Retina (tissue), 1 donor: ENCODE data around the gene AP3B1.

ENCODE experiments used
- DNase-seq: peaks from one replicate; pipeline ENCODE4 v3.0.0-alpha.2; 2016

AP3B1 gene

DNA sequence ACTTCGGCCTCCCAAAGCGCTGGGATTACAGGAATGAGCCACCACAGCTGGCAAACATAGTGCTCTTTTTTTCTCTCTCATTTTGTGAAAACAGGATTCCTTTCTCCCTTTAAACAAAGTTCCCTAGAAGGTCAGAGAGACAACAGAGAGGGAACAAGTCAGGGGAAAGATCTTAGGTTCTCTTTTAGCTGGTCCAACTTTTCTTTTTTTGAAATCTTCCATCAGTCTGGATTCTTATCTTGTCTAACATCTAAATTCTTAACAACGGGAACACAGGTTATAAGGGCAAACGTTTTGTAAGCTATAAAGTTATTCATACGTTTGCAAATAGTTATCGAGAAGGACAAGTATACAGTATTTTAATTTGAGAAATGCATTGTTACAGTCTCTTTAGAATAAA, 294.3 kb downstream of the AP3B1 start:
- DNase-seq = no peak

DNA sequence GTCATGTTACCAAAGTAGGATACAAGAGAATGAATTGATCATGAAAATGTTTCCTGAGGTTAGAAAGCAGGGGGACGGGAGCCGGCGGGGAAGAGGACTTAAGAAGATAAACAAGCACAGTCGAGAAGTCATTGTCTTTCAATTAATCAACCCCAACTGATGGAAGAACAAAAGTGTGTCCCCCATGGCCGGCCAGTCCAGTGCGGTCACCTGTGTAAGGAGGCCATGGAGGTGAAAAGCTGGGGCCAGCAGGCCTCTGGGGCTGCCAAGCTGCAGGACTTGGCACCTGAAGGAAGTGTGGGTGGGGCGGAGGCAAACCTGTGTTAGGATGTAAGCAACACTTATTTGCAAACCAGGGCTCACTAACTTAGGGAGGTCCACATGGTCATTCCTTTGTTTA, 295.1 kb downstream of the AP3B1 start:
- DNase-seq = no peak

DNA sequence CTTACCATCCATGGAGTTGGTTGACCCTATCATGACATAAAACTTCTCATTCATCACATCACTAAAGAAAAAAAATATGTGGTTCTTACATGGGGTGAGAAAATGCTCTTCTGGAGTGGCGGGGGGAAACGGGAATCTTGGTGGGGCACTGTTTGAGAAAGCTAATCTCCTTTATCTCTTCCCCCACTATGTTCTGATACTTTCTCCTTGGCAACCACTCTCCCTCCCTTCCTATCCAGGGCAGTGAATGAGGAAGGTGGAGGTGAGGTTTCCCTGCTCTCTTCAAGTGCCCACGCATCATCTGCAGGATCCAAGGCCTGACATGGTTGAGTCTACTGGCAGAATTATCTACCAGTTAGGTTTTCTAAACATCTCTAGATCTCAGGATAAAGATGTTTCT, 297.6 kb downstream of the AP3B1 start:
- DNase-seq = no peak

DNA sequence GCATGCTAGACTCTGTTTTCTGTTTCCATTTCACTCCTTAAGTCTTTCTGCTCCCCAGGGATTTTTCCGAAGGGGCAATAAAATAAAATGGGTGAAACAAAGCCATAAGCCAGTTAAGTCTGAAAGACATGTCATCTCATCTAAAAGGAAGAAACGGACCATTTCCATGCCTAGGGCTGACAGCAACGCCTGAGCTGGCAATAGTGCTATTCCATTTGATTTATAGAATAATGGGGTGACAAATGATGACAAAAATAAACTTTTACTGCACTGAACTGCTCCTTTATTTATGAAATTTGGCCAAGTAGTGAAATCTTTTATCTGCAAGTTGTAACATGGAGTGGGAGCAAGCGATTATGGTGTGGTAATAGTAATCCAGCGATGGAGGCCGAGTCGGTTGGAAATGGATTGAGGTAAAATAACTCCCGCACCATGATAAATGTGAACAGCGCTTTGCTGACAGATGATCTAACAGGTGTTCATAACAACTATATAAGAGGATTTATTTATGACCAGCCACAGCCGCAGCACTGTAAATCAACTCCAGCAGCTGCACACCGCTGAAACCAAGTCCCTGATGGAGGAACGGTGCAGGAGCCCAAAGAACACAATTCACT, 298.6 kb downstream of the AP3B1 start:
- DNase-seq = no peak

DNA sequence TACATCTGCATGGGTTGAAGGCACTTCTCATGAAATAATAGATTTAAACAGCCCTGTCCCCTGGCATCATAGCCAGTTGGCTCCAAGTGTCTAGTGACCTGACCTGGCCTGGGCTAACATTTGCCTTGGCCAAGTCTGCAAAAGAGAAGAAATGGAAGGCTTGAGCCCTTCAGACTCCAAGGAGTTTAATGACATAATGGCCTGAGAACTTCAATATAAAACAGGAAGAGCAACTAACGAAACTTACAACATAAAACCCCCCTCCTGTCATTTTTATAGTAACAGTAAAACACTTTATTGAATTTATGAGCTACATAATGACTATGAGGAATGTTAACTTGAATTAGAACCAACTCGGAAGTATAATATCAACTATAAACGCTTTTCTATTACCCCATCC, 299.6 kb downstream of the AP3B1 start:
- DNase-seq = no peak

DNA sequence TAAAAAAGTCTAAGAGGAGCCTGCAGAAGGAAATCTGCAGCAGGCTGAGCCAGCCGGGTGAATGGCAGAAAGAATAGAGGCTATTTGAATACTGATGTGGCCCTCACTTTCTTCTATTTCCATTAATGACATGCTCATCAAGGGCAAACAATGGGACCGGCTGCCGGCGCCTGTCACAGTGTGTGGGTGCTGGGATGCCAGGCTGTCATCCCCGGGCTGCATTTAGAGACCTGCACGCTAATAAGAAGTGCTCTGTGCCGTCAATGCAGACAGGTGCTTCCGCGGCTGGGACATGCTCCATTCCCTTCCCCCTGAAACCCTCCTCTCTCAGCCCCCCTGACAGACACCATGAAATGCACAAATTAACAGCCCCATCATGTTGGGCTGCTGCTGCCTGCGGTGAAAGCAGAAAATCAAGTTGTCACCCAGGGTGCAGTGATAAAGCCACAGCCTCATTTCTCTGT, 300.6 kb downstream of the AP3B1 start:
- peak; percentile 59 for DNase-seq

DNA sequence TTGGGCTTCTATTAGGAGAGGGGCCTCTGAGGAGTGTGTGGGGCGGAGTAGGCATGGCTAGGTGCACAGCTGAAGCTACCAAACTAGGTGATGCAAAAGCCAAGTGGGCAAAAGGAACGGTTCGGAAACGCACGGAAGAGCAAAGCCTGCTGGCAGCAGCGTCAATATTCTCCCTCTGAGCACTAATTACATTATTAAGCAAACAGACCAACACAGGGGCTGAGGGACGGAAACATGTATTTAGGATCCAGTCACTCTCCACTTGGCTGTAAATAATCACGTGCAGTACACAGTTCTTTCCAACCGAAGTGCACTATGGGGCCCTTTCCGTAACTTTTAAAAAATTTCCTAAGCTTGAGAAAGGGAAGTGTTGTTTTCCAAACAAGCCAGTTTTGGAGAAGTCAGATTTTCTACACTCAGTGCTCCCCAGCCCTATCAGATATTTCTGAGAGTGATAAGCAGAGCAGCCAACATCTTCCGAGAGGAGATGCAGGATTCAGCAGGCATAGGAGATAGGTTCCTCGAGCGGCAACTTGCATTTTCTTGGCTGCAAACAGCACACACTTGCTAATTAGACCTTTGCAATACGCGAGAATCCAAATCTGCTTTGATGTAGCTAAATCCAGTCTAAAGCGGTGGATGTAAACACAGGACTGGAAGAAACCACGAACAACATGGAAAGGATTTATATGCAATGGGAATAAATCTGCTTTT, 301.2 kb downstream of the AP3B1 start:
- DNase-seq = no peak

DNA sequence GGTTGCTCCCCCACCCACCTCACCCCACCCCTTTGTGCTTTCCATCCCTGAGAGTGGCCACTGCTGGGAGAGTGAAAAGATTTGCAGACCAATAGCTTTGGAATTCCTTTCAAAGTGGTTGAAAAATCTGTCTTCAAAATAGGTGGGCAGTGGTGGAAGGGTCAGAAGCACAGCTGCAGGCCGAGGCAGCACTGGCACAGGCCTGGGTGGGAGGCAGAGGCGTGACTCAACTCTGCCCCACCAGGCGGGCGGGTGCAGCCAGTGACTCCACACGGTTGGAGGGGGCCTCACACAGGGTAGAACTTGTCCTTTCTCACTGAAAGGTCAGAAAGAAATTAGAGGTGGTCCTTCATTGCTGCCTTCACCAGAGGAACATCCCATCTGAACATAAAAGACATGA, 303.4 kb downstream of the AP3B1 start:
- no peak for DNase-seq

DNA sequence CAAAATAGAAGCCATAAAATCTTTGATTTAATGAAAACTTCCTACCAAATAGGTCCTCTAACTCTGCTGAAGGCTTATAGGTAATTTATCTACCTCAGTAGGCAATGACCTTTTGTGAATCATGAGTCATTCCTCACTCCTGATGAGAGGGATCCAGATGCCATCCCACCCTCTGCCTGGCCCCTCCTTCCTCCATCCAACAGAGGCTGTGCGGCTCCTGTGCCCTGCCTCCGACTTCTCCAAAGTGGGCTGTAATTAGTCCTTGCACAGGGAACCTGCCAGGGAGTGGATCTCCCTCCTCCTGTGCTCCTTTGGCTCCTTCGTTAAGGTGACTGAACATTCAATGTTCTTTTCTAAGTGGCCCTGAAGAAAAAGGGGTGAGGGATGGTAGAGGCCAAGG, 304.5 kb downstream of the AP3B1 start:
- no peak for DNase-seq

DNA sequence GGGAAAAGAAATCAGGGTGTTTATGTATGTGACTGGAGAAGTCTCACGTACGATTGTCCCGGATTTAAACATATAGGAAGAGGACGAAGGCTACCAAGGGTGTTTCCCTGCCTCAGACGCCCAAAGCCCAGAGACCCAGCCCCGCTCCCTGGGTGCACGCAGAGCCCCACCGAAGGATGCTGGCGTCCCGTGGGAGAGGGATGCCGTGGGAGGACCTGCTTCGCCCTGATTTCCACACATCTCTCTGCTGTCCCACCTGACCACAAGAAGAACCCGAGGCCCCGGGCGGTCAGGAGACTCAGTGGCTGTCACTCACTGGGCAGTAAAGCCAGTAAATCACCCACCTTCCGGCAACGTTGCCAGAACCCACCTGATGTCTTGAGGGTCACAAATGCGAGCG, 306.5 kb downstream of the AP3B1 start:
- DNase-seq = no peak

DNA sequence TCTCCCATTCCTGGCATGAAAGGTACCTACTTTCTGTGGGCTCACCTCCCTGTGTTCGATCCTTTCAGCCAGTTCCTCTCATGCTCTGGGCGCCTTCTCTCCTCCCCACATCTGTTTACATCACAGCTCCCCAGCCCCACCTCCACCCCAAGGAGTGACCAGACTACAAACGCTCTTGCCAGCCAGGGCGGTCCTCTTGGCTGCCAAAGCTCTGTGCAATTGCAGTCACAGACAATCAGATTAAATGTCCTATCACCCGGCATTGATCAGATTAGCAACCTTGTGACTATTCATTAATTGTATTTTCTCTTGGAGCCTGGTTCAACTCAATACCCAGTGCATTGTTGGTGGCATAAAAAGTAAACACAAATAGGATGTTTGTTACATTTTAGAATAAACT, 307.2 kb downstream of the AP3B1 start:
- no peak for DNase-seq

DNA sequence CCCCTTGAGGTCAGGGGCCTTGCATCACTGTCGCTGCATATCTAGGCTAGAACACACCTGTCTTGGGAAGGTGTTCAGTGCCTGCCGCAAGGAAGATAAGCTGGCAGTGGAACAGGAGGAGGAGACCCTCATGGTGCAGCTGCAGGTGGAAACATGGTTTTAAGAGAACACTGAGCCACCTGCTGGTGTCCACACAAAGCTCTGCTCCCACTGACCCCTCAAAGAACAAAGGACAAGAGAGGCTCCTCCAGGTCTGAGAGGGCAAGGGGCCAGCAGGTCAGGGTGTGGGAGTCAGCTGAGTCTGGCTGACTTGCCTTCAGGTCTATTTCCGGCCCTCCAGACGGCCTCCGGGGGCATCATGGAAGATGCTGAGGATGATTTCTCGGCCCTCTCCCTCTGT, 308.2 kb downstream of the AP3B1 start:
- no peak for DNase-seq

DNA sequence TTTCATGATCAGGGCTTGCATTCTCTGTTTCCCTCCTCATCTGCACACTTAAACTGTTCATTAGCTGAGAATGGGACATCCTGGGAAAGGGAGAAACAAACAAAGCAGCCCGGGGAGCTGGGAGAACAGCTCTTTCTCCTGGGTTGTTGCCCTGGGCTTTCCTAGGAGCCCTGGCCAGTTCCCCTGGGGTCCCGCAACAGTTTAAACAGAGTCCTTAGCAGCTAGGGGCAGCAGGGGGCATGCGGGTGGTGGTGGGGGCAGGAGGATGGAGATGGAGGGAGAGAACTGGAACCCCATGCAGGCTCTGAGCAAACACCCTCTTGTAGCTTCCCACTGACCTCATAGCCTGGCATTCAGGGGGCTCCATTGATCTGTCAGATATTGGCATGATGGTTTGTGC, 309.3 kb downstream of the AP3B1 start:
- no peak for DNase-seq

DNA sequence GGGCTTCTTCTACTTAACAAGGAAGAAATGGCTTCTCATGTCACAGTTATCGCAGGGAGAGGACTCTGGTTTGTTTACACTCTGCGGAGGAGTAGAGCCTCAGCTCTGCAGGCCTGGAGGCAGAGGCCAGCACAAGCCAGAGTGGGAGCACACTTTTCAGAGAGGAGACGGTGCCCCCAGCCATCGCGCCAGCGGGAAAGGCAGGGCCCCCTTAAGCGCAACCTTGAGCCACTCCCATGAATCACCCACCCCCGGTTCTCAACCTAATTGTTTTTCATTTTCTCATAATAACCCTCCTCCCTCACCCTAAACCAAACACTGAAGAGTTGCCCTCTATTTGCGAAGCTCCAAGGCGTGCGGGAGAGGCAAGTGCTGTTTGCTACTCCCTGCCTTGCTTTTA, 309.9 kb downstream of the AP3B1 start:
- DNase-seq = no peak

DNA sequence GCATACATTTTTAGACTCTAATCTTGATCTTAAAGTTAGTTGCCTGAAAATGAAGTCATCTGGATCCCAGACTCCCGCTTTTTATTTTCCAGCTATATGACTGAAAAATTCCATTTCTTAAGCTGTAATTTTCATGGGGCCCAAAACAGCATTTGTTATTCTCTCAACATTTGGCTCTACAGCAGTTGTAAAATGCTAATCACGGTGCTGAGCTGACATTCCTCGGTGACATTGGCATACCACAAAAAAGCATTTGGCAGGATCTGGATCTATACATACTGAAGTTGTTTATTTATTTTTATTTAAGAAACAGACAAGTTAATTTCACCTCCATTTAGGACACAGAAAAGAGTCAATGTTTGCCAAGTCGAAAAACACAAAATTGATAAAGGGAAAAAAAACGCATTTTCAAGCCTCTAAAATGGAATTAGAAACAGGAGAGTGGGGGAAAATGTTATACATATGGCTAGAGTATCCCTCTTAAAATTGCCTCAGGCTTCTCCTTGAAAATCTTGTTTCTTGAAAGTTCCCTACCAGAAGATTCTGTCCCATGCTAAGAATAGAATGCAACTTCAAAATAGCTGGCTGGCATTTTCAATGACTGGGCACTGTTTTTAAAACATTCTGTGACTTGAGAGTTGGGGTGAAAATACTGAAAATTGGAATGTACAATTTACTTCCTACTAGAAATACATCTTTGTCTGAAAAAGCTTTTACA, 310.9 kb downstream of the AP3B1 start:
- no peak for DNase-seq

DNA sequence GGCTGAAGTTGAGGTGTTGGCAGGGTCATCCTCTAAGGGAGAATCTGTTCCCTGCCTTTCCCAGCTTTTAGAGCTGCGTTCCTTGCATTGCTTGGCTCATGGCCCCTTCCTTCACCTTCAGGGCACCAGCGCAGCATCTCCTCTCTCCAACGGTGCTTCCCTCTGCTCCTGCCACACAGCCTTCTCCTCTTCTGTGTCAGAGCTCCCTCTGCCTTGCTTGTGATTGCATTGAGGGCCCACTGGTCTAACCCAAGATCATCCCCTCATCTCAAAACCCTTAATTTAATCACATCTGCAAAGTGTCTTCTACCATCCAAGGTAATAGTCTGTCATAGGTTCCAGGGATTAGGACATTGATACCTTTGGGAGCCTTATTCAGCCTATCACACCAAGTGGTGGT, 312.7 kb downstream of the AP3B1 start:
- DNase-seq = no peak

DNA sequence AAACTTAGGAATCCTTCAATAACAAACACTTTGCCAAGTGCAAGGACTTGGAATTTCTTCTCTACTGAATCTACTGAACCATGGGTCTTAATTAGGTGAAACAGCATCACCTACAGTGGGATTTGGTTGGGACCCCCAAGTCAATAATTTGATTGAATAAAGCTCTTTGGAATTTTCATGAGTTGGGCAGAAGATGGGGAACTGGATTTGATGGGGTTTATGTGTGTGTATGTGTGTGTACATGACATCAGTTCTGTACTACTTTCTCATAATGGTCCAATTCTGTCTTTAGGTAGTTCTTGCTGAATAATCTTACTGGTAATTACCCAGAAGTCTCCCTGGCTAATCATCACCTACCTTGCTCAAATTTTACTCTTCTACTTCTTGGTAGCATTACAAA, 319.9 kb downstream of the AP3B1 start:
- DNase-seq = no peak

DNA sequence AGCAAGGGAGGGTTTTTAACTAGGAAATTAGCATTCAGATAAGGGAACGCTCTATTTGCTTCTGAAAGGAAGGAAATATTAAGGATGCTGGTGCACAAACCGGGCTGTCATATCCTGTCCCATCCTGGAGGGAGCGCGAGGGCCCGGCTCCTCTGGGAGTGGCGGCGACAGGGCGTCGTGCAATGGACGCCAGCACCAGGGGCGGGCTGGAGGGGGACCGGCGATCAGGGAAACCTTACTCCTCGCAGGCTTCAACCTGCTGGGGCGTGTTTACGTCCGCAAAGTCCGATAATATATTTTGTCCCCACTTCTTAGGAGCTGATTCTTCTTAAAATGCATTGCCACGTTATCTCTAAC, 321.3 kb downstream of the AP3B1 start:
- peak; percentile 66 for DNase-seq

DNA sequence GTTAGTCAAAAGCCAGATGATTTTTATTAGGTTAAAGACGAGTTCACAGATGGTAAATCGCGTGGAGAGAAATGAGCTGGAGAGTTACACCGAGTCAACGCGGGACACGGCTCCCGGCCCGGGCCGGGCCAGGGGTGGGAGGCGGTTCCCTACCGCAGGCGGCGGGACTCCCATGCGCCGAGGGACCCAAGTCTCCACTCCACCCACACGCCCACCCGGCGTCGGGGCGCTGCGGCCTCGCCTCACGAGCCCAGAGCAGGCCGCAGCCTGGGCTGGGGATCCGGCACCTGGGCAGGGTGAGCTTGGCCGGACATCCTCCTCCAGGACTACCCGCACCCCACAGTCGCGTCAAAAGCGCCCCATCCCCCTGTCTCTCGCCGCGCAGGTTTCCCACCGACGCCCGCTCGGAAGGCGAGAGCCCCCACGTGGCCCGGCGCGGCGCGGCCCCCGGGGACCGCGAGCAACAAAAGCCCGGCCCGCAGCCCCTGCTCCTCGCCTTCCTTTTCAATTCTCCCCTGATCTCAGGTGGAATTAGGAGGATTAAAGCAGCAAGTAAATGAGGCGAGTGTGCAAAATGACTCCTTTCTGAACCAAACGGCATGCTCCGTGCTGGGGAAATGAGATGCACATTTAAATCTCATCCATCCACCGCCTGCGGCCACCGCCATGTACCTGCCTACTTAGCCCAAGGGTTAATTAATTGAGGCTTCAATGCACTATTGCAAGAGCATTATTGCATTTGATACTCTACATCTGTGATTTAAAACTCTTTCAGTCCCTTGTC, 321.8 kb downstream of the AP3B1 start:
- peak; percentile 75 for DNase-seq

DNA sequence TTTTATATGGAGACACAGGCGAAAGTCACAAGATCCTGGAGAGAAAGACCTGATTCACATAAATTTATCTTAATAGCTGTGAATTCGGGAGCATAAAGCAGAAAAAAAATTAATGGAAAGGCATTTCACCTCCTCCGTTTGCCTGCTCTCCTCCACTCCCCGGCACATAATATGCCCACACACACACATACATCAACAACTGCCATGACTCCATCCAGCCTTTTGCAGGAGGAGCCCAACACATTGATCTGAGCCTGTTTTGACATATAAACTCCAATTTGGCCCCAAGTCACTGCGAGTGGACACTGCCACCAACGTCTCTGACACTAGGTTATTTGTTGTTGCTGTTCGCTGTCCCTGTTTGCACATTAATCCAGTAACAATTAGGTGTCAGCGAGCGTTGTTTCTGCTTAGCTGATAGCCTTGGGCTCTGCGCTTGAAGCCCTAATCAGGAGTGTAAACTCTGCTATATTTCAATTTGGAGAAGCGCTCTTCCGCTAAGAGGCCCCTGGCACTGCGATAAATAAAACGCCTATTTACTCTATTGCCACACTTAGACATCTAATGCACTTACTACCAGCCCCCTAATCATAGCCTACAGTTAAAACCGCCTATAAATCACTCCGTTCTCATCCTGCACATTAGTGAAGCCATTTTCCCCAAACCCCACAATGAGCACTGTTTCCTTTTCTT, 322.6 kb downstream of the AP3B1 start:
- peak; percentile 66 for DNase-seq

DNA sequence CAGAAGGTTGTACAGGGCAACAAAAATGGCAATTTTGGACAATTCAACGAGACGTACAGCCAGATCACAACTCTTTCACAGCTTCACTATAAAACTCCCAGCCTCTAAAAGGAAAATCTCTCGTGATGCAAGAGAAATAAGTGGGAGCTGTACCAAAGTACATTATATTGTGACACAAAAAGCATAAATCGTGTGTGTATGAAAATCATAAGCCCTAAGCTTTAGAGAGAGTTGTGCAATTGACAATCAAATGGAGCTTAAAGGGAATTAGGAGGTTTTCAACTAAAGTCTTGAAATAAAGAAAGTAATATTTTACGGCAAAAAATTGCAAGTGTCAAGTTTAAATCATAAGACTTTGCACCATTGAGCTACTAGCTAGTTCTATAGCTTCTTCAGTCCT, 323.6 kb downstream of the AP3B1 start:
- no peak for DNase-seq

DNA sequence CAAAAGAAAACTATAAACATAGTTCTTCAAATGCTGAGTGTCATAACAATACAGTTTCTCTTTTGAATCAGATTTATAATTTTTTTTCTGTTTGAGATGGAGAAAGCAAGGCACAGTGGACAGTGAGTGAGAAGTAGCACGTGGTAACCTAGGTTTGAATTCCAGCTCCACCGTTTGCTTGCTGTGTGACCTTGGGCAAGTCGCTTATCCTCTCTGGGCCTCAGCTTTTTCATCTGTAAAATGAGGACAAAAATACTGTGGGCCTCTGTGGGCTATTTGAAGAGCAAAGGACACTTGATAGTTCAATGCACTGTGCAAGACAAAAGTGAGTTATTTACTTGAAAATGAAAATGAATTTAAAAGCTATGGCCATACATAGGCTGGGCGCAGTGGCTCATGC, 330.7 kb downstream of the AP3B1 start:
- no peak for DNase-seq

DNA sequence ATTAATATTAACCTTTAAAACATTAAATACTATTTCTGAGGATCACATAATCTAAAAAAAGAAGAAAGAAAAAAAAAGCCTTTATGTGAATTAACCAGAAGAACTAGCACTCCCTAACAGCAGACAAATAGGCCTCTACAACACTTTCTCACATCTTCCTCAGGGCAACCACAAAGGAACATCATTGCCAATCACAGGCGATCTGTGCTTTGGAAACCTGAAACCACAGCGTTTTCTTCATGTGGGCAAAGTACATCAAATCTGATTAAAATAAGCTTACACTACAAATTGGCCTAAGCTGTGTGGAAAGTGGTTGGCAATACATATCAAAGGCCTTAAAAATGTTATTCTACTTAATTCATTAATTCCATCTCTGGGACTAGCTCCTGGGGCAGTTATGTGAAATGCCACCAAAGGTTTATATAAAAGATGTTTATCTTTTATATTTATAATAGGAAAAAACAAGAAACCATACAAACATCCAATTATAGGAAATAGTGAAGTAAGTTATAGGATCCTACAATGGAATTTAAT, 333.6 kb downstream of the AP3B1 start:
- DNase-seq = no peak
